ENCODE results near the gene DUS1L.
A peak's percentile ranks its signal among the peaks of the same experiment; 100 is the strongest.

The DUS1L gene

GRCh38 chr17:82096709-82097183 is 31.1 kb upstream of the DUS1L start:
- Histone ChIP-seq H3K79me2 (ENCODE audit: insufficient read depth, low read length) (peaks cover 74% of the 10 kb centered on the region), H3K9ac (ENCODE audit: low read depth, low read length, poor library complexity, severe bottlenecking) (peak overlapping the region; percentile 93), H3K27me3 (ENCODE audit: insufficient read depth, low read length, poor library complexity, severe bottlenecking) (no peaks in the 10 kb centered on the region), H3K9me2 (replicated peaks; ENCODE audit: low read depth, low read length) (no peaks in the 10 kb centered on the region), H2AFZ (ENCODE audit: low read length) (no peak overlapping the region), H3K36me3 (ENCODE audit: insufficient read depth, low read length) (peaks cover 36% of the 10 kb centered on the region; the same call in 1 of the 2 replicates), H3K4me2 (ENCODE audit: low read depth, low read length, poor library complexity, severe bottlenecking) (peak overlapping the region; percentile 96), H3K4me3 (ENCODE audit: low read length, poor library complexity, severe bottlenecking) (peak overlapping the region; percentile 86), H3F3A (ENCODE audit: low read depth) (no peaks in the 10 kb centered on the region), H3K9me3 (ENCODE audit: insufficient read depth, low read depth, low read length) (no peaks in the 10 kb centered on the region), H3K4me1 (ENCODE audit: insufficient read depth, low read length, poor library complexity, severe bottlenecking) (peaks cover 24% of the 10 kb centered on the region), H4K20me1 (ENCODE audit: insufficient read depth, low read length, poor library complexity, severe bottlenecking) (peaks cover 52% of the 10 kb centered on the region)
- TF ChIP-seq EZH2phosphoT487 (IDR thresholded peaks at IDR 0.05; ENCODE audit: borderline replicate concordance) (no peak), CTCF (conservative IDR thresholded peaks at IDR 0.05; ENCODE audit: low read length) (no peak)

GRCh38 chr17:82095777-82096708 is 30.4 kb upstream of the DUS1L start:
- H3K36me3 ChIP-seq (ENCODE audit: insufficient read depth, low read length) = peaks cover 42% of the 10 kb centered on the region; the same call in 1 of the 2 replicates

More at GRCh38 chr17:82095777-82096708, 30.4 kb upstream of the DUS1L start:
- no peak for TF ChIP-seq CTCF (conservative IDR thresholded peaks at IDR 0.05; ENCODE audit: low read length)
- TF ChIP-seq EZH2phosphoT487 (IDR thresholded peaks at IDR 0.05; ENCODE audit: borderline replicate concordance) = no peak
- Histone ChIP-seq H3K4me2 (ENCODE audit: low read depth, low read length, poor library complexity, severe bottlenecking) (peak overlapping the region; percentile 96), H3K9ac (ENCODE audit: low read depth, low read length, poor library complexity, severe bottlenecking) (peak overlapping the region; percentile 93), H3K9me3 (ENCODE audit: insufficient read depth, low read depth, low read length) (no peaks in the 10 kb centered on the region), H3K79me2 (ENCODE audit: insufficient read depth, low read length) (peaks cover 81% of the 10 kb centered on the region), H3K27me3 (ENCODE audit: insufficient read depth, low read length, poor library complexity, severe bottlenecking) (no peaks in the 10 kb centered on the region), H3K4me1 (ENCODE audit: insufficient read depth, low read length, poor library complexity, severe bottlenecking) (peaks cover 24% of the 10 kb centered on the region), H4K20me1 (ENCODE audit: insufficient read depth, low read length, poor library complexity, severe bottlenecking) (peaks cover 56% of the 10 kb centered on the region), H3F3A (ENCODE audit: low read depth) (no peaks in the 10 kb centered on the region), H2AFZ (ENCODE audit: low read length) (no peak overlapping the region), H3K4me3 (ENCODE audit: low read length, poor library complexity, severe bottlenecking) (peak overlapping the region; percentile 86), H3K9me2 (replicated peaks; ENCODE audit: low read depth, low read length) (no peaks in the 10 kb centered on the region)
